B cell (primary cell): ENCODE measurements around the gene PHACTR1.

Source experiments
- EZH2 ChIP-seq: IDR thresholded peaks from 2 replicates; pipeline ENCODE4 v1.6.1; 2012; ENCODE audit warnings: borderline replicate concordance, low read depth, mild to moderate bottlenecking, moderate library complexity, low read length; ENCODE audit not compliant: insufficient read depth, poor library complexity, severe bottlenecking
- TF ChIP-seq, protein P1 (sequence below): fragments of 200-600 bp; IDR thresholded peaks from one replicate; pipeline ENCODE4 v1.8.0; 2022; ENCODE audit warnings: antibody characterized with exemption, mild to moderate bottlenecking

DNA sequence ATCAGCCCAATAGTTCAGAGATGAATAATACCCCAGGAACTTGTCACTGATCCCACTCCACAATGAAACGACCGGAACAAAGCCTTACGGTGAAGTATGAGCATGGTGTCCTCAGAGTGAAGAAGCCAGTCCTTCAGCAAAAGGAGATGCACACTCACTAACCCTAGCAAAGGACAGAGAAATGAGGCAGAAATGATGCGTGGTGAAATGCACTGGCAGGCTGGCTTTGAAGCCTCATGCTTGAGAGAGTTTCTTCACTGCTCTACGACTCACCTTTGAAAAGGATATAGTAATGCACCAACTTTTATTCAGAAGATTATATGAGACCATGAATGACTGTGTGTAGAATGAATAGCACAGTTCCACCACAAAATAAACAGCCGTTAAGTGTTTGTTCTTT, 74.8 kb downstream of the PHACTR1 start:
- TF ChIP-seq EZH2, result no peak
- TF ChIP-seq, protein P1, sequence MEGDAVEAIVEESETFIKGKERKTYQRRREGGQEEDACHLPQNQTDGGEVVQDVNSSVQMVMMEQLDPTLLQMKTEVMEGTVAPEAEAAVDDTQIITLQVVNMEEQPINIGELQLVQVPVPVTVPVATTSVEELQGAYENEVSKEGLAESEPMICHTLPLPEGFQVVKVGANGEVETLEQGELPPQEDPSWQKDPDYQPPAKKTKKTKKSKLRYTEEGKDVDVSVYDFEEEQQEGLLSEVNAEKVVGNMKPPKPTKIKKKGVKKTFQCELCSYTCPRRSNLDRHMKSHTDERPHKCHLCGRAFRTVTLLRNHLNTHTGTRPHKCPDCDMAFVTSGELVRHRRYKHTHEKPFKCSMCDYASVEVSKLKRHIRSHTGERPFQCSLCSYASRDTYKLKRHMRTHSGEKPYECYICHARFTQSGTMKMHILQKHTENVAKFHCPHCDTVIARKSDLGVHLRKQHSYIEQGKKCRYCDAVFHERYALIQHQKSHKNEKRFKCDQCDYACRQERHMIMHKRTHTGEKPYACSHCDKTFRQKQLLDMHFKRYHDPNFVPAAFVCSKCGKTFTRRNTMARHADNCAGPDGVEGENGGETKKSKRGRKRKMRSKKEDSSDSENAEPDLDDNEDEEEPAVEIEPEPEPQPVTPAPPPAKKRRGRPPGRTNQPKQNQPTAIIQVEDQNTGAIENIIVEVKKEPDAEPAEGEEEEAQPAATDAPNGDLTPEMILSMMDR, result no peak
